SK-N-SH treated with all-trans-retinoic acid at 6 μM for 48 hours (cell line): ENCODE measurements around the gene SEC14L2.

Experiments used
- ATAC-seq: fragments of 200-7000 bp; cut with Tn5 transposase; 3 replicates; pipeline ENCODE4 v1.9.1; 2020; ENCODE audit warnings: mild to moderate bottlenecking, moderate library complexity
- BACH2 ChIP-seq: fragments of 250-450 bp; sonication (Bioruptor Pico); IDR thresholded peaks from 2 replicates; pipeline ENCODE4 v1.9.0; 2021; ENCODE audit warnings: mild to moderate bottlenecking, borderline replicate concordance
- CSDC2 ChIP-seq: fragments of 250-450 bp; sonication (Bioruptor Pico); IDR thresholded peaks from 2 replicates; pipeline ENCODE4 v1.5.0; 2020; ENCODE audit warnings: mild to moderate bottlenecking, moderate library complexity
- CSRNP3 ChIP-seq: fragments of 250-450 bp; sonication (Bioruptor Pico); IDR thresholded peaks from 2 replicates; pipeline ENCODE4 v1.5.1; 2021; ENCODE audit warnings: mild to moderate bottlenecking, moderate library complexity
- ESRRG ChIP-seq: fragments of 250-450 bp; sonication (Bioruptor Pico); IDR thresholded peaks from 2 replicates; pipeline ENCODE4 v1.6.1; 2021; ENCODE audit warnings: mild to moderate bottlenecking
- GLIS3 ChIP-seq: fragments of 250-450 bp; sonication (Bioruptor Pico); IDR thresholded peaks from 2 replicates; pipeline ENCODE4 v1.5.0; 2020; ENCODE audit warnings: mild to moderate bottlenecking, moderate library complexity
- ISL1 ChIP-seq: fragments of 250-450 bp; sonication (Bioruptor Pico); IDR thresholded peaks from 2 replicates; pipeline ENCODE4 v2.1.2; 2022; ENCODE audit warnings: mild to moderate bottlenecking, moderate library complexity
- OSR1 ChIP-seq: fragments of 250-450 bp; sonication (Bioruptor Pico); IDR thresholded peaks from 2 replicates; pipeline ENCODE4 v1.8.0; 2022; ENCODE audit warnings: moderate library complexity, mild to moderate bottlenecking, inconsistent platforms
- PPARA ChIP-seq: fragments of 250-450 bp; sonication (Bioruptor Pico); IDR thresholded peaks from 2 replicates; pipeline ENCODE4 v1.5.0; 2020; ENCODE audit warnings: mild to moderate bottlenecking, borderline replicate concordance
- RARB ChIP-seq: fragments of 250-450 bp; sonication (Bioruptor Pico); IDR thresholded peaks from 2 replicates; pipeline ENCODE4 v1.8.0; 2021; ENCODE audit warnings: mild to moderate bottlenecking, moderate library complexity
- SNAI2 ChIP-seq: fragments of 250-450 bp; sonication (Bioruptor Pico); IDR thresholded peaks from 2 replicates; pipeline ENCODE4 v1.5.0; 2020; ENCODE audit warnings: mild to moderate bottlenecking, moderate library complexity
- TCF4 ChIP-seq: fragments of 250-450 bp; sonication (Bioruptor Pico); IDR thresholded peaks from 2 replicates; pipeline ENCODE4 v1.8.0; 2021; ENCODE audit warnings: mild to moderate bottlenecking, moderate library complexity, borderline replicate concordance
- ZC3H10 ChIP-seq: fragments of 250-450 bp; sonication (Bioruptor Pico); IDR thresholded peaks from 2 replicates; pipeline ENCODE4 v1.5.1; 2021; ENCODE audit warnings: mild to moderate bottlenecking, moderate library complexity
- ZFP3 ChIP-seq: fragments of 250-450 bp; sonication (Bioruptor Pico); IDR thresholded peaks from 2 replicates; pipeline ENCODE4 v1.5.0; 2020; ENCODE audit warnings: mild to moderate bottlenecking, moderate library complexity
- ZFP30 ChIP-seq: fragments of 450-650 bp; formaldehyde crosslinking; IDR thresholded peaks from 2 replicates; pipeline ENCODE4 v1.5.0; 2022; ENCODE audit warnings: mild to moderate bottlenecking, moderate library complexity
- ZNF565 ChIP-seq: fragments of 450-650 bp; formaldehyde crosslinking; conservative IDR thresholded peaks from 2 replicates; pipeline ENCODE4 v1.5.0; 2020; ENCODE audit warnings: low read depth, mild to moderate bottlenecking, moderate library complexity
- ZNF70 ChIP-seq: fragments of 450-650 bp; formaldehyde crosslinking; IDR thresholded peaks from 2 replicates; pipeline ENCODE4 v1.5.0; 2020; ENCODE audit warnings: mild to moderate bottlenecking, moderate library complexity
- ZNF8 ChIP-seq: fragments of 450-650 bp; formaldehyde crosslinking; IDR thresholded peaks from 2 replicates; pipeline ENCODE4 v1.5.0; 2020; ENCODE audit warnings: mild to moderate bottlenecking, moderate library complexity
- TF ChIP-seq, protein P1 (sequence below): fragments of 250-450 bp; sonication (Bioruptor Pico); IDR thresholded peaks from 2 replicates; pipeline ENCODE4 v1.5.1; 2020; ENCODE audit warnings: low read depth, mild to moderate bottlenecking, moderate library complexity
- TF ChIP-seq, protein P2 (sequence below): fragments of 250-450 bp; sonication (Bioruptor Pico); IDR thresholded peaks from 2 replicates; pipeline ENCODE4 v1.5.0; 2020; ENCODE audit warnings: mild to moderate bottlenecking, moderate library complexity
- TF ChIP-seq, protein P3 (sequence below): fragments of 250-450 bp; sonication (Bioruptor Pico); IDR thresholded peaks from 2 replicates; pipeline ENCODE4 v1.8.0; 2021; ENCODE audit warnings: low read depth, mild to moderate bottlenecking, moderate library complexity, borderline replicate concordance

The SEC14L2 gene

GRCh38 chr22:30357236-30357570, 39.6 kb upstream of the SEC14L2 start:
- TF ChIP-seq CSDC2 = no peak
- TF ChIP-seq ZFP3 = no peak
- no peak for TF ChIP-seq ZNF70 (CRISPR knock-in tag)
- TF ChIP-seq RARB (CRISPR knock-in tag) = no peak
- no peak for TF ChIP-seq BACH2
- TF ChIP-seq, protein P1, sequence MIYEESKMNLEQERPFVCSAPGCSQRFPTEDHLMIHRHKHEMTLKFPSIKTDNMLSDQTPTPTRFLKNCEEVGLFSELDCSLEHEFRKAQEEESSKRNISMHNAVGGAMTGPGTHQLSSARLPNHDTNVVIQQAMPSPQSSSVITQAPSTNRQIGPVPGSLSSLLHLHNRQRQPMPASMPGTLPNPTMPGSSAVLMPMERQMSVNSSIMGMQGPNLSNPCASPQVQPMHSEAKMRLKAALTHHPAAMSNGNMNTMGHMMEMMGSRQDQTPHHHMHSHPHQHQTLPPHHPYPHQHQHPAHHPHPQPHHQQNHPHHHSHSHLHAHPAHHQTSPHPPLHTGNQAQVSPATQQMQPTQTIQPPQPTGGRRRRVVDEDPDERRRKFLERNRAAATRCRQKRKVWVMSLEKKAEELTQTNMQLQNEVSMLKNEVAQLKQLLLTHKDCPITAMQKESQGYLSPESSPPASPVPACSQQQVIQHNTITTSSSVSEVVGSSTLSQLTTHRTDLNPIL (CRISPR knock-in tag) = no peak
- no peak for TF ChIP-seq ISL1
- TF ChIP-seq, protein P2, sequence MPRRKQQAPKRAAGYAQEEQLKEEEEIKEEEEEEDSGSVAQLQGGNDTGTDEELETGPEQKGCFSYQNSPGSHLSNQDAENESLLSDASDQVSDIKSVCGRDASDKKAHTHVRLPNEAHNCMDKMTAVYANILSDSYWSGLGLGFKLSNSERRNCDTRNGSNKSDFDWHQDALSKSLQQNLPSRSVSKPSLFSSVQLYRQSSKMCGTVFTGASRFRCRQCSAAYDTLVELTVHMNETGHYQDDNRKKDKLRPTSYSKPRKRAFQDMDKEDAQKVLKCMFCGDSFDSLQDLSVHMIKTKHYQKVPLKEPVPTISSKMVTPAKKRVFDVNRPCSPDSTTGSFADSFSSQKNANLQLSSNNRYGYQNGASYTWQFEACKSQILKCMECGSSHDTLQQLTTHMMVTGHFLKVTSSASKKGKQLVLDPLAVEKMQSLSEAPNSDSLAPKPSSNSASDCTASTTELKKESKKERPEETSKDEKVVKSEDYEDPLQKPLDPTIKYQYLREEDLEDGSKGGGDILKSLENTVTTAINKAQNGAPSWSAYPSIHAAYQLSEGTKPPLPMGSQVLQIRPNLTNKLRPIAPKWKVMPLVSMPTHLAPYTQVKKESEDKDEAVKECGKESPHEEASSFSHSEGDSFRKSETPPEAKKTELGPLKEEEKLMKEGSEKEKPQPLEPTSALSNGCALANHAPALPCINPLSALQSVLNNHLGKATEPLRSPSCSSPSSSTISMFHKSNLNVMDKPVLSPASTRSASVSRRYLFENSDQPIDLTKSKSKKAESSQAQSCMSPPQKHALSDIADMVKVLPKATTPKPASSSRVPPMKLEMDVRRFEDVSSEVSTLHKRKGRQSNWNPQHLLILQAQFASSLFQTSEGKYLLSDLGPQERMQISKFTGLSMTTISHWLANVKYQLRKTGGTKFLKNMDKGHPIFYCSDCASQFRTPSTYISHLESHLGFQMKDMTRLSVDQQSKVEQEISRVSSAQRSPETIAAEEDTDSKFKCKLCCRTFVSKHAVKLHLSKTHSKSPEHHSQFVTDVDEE (CRISPR knock-in tag) = no peak
- TF ChIP-seq ZC3H10 (CRISPR knock-in tag) = no peak
- TF ChIP-seq, protein P3, sequence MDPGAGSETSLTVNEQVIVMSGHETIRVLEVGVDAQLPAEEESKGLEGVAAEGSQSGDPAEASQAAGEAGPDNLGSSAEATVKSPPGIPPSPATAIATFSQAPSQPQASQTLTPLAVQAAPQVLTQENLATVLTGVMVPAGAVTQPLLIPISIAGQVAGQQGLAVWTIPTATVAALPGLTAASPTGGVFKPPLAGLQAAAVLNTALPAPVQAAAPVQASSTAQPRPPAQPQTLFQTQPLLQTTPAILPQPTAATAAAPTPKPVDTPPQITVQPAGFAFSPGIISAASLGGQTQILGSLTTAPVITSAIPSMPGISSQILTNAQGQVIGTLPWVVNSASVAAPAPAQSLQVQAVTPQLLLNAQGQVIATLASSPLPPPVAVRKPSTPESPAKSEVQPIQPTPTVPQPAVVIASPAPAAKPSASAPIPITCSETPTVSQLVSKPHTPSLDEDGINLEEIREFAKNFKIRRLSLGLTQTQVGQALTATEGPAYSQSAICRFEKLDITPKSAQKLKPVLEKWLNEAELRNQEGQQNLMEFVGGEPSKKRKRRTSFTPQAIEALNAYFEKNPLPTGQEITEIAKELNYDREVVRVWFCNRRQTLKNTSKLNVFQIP = no peak
- TF ChIP-seq ZNF565 (CRISPR knock-in tag) = no peak
- TF ChIP-seq ZNF8 (CRISPR knock-in tag) = no peak
- TF ChIP-seq GLIS3 = no peak
- no peak for TF ChIP-seq ZFP30 (CRISPR knock-in tag)
- no peak for TF ChIP-seq OSR1
- TF ChIP-seq TCF4 (CRISPR knock-in tag) = no peak
- peak; percentile 26 for ATAC-seq

- no peak for TF ChIP-seq PPARA (CRISPR knock-in tag)
- TF ChIP-seq CSRNP3 = no peak
- TF ChIP-seq BACH2 = no peak
- TF ChIP-seq, protein P2 (CRISPR knock-in tag) = no peak
- TF ChIP-seq TCF4 (CRISPR knock-in tag) = no peak
- TF ChIP-seq, protein P3 = no peak
- no peak for TF ChIP-seq RARB (CRISPR knock-in tag)
- TF ChIP-seq, all 23 proteins: peak for 0
- ATAC-seq = no peak
Measured at GRCh38 chr22:30357650-30358215, 39.1 kb upstream of the SEC14L2 start.

DNA sequence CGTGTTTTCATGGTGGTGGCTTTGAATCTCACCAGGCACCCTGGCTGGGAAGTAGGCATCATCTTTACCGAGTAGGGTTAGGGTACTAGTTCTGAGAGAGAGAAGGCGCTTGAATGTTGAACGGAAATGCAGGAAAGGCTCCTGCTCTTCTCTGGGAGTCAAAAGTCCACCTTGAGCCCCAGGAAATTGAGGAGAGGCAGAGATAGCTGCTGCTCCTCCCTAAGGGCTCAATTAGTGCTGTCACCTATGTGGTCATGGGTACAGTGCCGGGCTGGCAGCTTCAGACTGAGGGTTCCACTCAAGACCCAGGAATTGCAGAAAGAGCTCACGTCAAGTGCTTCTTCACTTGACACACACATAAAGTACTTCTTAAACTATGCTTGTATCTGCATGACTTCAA, 38.3 kb upstream of the SEC14L2 start:
- TF ChIP-seq BACH2 (no peak), PPARA (CRISPR knock-in tag) (no peak), ZNF70 (CRISPR knock-in tag) (no peak), ESRRG (CRISPR knock-in tag) (no peak), SNAI2 (CRISPR knock-in tag) (no peak), OSR1 (no peak), ISL1 (no peak)
- TF ChIP-seq, protein P1 (CRISPR knock-in tag) = no peak
- TF ChIP-seq, all 23 proteins: peak for 0
- ATAC-seq = no peak
